Type B pancreatic cell (in vitro differentiated cells): ENCODE measurements around the gene CYTH4. TPM values are rescaled to one million over a fixed set of nuclear protein-coding genes. Genes with fewer than 3 reads are reported as not detected.

Source experiments
- DNase-seq: peaks from one replicate; pipeline ENCODE4 v3.0.0; 2021; ENCODE audit warnings: mixed read lengths; ENCODE audit not compliant: unreplicated experiment; ENCODE audit errors: extremely low spot score
- H3K27ac Mint-ChIP-seq: 2 replicates; pipeline ENCODE4 v1.8.0; 2021; ENCODE audit warnings: mild to moderate bottlenecking, mixed read lengths
- H3K27me3 Mint-ChIP-seq: 2 replicates; pipeline ENCODE4 v1.8.0; 2021; ENCODE audit warnings: mixed read lengths
- H3K36me3 Mint-ChIP-seq: 2 replicates; pipeline ENCODE4 v1.8.0; 2021; ENCODE audit warnings: mixed read lengths
- H3K4me1 Mint-ChIP-seq: one replicate; pipeline ENCODE4 v1.8.0; 2021; ENCODE audit warnings: mixed read lengths; ENCODE audit not compliant: unreplicated experiment
- H3K4me3 Mint-ChIP-seq: 2 replicates; pipeline ENCODE4 v1.8.0; 2021; ENCODE audit warnings: mild to moderate bottlenecking, mixed read lengths
- H3K9me3 Mint-ChIP-seq: 2 replicates; pipeline ENCODE4 v1.8.0; 2021; ENCODE audit warnings: mixed read lengths
- total RNA-seq: library from RNA; stranded (reverse); gene quantifications from 2 replicates; pipeline ENCODE4 v1.2.1, GENCODE V29; 2021; ENCODE audit warnings: low replicate concordance
- TF ChIP-seq, protein P1 (sequence below): fragments of 200-600 bp; sonication (generic); conservative IDR thresholded peaks from 2 replicates; pipeline ENCODE4 v1.5.0; 2021; ENCODE audit warnings: antibody characterized with exemption, mild to moderate bottlenecking

The CYTH4 gene
- total RNA-seq, 1 donor from 2014 or later: not detected

DNA sequence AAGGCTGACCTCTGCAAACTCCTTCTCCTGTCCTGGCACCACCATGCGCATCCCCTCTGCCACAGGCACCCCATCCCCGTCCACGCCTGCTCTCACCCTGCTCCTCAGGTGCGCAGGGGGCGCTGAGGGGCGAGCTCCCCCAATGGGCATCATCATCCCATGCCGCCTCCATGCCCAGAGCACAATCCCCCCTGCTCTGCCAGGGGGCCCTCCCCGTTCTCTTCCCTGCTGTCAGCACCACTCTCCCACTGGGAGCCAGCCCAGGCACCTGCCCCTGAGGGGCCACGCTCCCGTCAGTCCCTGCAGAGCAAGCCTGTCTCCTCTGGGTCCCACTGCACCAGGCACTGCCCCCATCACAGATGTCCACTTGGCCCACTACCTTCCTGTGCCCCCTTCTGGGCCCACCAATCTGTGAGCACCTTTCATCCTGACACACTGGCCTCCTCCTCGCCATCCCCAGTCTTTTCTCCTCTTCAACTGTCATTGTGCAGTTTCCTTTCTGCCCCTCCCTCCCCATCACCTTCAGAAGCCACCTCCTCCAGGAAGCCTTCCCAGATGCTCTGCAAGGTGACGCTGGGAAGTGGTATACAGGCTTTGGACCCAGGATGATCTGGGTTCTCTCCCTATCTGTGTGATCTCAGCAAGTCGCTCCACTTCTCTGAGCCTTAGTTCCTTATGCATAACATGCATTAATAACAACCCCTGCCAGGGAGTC lies 62.6 kb downstream of the CYTH4 start:
- H3K27me3 Mint-ChIP-seq: peaks cover 35% of the 10 kb centered on the region
- H3K4me3 Mint-ChIP-seq: no peak overlapping the region
- TF ChIP-seq, protein P1, sequence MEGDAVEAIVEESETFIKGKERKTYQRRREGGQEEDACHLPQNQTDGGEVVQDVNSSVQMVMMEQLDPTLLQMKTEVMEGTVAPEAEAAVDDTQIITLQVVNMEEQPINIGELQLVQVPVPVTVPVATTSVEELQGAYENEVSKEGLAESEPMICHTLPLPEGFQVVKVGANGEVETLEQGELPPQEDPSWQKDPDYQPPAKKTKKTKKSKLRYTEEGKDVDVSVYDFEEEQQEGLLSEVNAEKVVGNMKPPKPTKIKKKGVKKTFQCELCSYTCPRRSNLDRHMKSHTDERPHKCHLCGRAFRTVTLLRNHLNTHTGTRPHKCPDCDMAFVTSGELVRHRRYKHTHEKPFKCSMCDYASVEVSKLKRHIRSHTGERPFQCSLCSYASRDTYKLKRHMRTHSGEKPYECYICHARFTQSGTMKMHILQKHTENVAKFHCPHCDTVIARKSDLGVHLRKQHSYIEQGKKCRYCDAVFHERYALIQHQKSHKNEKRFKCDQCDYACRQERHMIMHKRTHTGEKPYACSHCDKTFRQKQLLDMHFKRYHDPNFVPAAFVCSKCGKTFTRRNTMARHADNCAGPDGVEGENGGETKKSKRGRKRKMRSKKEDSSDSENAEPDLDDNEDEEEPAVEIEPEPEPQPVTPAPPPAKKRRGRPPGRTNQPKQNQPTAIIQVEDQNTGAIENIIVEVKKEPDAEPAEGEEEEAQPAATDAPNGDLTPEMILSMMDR: no peak
- H3K27ac Mint-ChIP-seq: no peak overlapping the region
- DNase-seq: no peak
- H3K4me1 Mint-ChIP-seq: peaks cover 12% of the 10 kb centered on the region
- no peaks in the 10 kb centered on the region for H3K9me3 Mint-ChIP-seq
- H3K36me3 Mint-ChIP-seq: no peaks in the 10 kb centered on the region

DNA sequence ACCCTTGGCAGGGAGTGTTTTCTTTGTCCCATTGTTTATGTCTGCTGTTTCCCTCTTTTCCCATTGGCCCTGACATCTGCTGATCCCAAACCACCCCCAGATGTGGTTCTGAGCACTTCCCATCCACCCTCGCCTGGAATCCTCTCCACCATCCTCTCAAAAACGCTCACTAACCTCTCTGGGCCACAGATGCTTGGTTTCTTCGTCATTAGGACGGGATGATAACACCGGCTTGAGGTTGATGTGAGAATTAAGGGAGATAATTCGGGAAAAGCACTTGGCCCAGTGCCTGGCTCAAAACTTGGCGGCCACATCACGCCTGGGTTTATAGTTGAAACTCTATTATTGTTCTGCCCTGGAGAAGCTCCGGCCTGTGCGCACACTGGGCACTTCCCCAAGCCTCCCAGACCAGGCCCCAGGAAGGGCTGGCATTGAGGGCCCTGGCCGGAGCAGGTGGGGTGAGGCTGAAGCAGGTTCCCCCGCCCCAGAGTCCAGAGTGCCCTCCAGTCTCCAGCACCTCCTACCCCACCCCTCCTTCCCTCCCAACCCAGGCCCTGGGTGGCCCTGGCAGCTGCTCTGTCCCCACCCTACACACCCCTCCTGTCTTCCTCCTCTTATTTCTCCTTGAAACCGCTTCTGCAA lies 63.7 kb downstream of the CYTH4 start:
- Mint-ChIP-seq H3K4me1 (peaks cover 9% of the 10 kb centered on the region), H3K27ac (no peak overlapping the region), H3K36me3 (no peaks in the 10 kb centered on the region), H3K27me3 (peaks cover 24% of the 10 kb centered on the region), H3K9me3 (no peaks in the 10 kb centered on the region), H3K4me3 (no peak overlapping the region)
- DNase-seq: no peak
- TF ChIP-seq, protein P1: no peak

DNA sequence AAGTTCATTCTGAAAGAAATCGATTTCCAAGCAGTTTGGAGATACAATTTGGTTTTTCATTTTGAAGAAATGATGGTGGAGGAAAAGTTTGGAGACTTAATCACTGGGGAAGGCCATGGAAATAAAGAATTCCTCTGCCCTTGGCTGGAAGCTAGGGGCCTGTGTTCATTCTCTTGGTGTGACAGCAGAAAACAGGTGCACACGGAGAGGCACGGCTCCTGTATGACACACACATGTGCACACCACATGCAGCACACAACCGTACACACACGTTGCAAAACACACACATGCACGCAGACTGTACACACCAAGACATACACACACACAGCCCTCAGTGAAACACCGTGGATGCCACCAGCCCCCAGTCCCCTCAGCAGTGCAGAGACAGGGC lies 64.2 kb downstream of the CYTH4 start:
- Mint-ChIP-seq H3K27me3 (peaks cover 19% of the 10 kb centered on the region), H3K4me3 (no peak overlapping the region), H3K4me1 (peaks cover 9% of the 10 kb centered on the region), H3K27ac (no peak overlapping the region), H3K36me3 (no peaks in the 10 kb centered on the region), H3K9me3 (no peaks in the 10 kb centered on the region)
- no peak for DNase-seq
- TF ChIP-seq, protein P1: no peak

DNA sequence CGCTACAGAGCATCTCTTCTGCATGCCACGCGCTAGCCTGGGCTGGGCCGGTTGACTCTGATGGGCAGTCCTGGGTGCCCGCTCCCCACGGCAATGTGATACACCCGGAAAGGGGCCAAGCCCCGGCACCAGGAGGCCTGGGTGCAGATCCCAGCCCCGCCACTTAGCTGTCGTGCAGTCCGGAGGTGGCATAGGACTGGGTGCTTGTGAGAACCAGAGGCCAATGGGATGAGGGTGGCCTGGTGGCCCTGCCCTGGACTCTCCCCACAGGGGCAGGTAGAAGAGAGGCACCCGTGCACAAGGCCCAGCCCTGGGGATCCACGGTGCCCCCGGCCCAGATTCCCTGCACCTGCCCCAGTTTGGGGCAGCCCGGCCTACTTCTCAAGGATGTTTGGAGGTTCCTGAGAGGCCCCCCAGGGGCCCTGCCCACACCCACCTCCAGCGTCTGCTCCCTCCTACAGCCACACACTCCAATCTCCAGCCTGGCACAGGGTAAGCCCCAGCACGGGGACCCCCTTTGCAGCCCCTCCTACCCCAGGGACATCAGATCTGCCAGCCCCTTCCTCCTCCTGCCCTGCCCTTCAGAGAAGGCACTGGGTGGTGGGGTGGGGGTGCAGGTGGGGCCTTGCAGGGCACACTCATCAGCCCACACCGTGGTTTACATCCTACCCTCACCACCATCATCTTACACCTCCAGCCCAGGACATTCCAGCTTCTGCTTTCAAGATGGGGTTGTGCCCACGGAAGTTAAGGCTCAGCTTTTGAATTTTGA lies 66.9 kb downstream of the CYTH4 start:
- TF ChIP-seq, protein P1: no peak
- Mint-ChIP-seq H3K27me3 (peaks cover 22% of the 10 kb centered on the region), H3K9me3 (no peaks in the 10 kb centered on the region), H3K36me3 (no peaks in the 10 kb centered on the region), H3K4me3 (no peak overlapping the region), H3K27ac (no peak overlapping the region), H3K4me1 (peaks cover 9% of the 10 kb centered on the region)
- no peak for DNase-seq

DNA sequence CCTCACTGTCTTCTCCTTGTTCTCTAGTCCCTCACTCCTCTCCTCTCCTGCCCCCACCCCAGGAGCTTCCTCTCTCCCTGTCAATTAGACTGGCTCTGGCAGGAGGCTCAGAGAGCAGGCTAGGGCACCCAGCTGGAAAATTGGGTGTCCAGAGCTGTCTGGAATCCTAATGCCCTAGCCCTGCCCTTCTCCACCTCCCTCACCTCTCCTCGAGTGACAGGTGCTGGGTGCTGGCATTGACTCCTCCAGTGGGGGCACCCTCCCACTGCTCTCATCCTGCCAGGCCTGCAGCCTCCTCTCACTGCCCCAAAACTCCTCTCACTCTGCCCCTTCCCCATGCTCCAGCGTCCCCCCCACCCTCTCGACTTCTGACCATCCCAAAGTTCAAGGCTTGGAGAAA lies 68.9 kb downstream of the CYTH4 start:
- TF ChIP-seq, protein P1: no peak
- Mint-ChIP-seq H3K27me3 (peaks cover 17% of the 10 kb centered on the region), H3K27ac (no peak overlapping the region), H3K36me3 (no peaks in the 10 kb centered on the region), H3K4me1 (peaks cover 5% of the 10 kb centered on the region), H3K9me3 (no peaks in the 10 kb centered on the region), H3K4me3 (no peak overlapping the region)
- no peak for DNase-seq
